Colonic mucosa (tissue), 4 donors: ENCODE results near the gene ZNF407. TPM values are rescaled to one million over a fixed set of nuclear protein-coding genes. Genes with fewer than 3 reads are reported as not detected.

ENCODE experiments used
- DNase-seq: peaks from one replicate; pipeline ENCODE4 v3.0.0-alpha.2; 2020
- H3K27ac ChIP-seq: fragments of 200-600 bp; one replicate; pipeline ENCODE4 v1.8.0; 2021
- H3K27me3 ChIP-seq: fragments of 200-600 bp; one replicate; pipeline ENCODE4 v1.8.0; 2021
- H3K36me3 ChIP-seq: fragments of 200-600 bp; one replicate; pipeline ENCODE4 v1.8.0; 2021
- H3K4me1 ChIP-seq: fragments of 200-600 bp; one replicate; pipeline ENCODE4 v1.8.0; 2021; ENCODE audit warnings: mild to moderate bottlenecking
- H3K4me3 ChIP-seq: fragments of 200-600 bp; one replicate; pipeline ENCODE4 v1.8.0; 2021
- H3K9ac ChIP-seq, 2 donors: one replicate each; pipeline ENCODE4 v1.7.0; 2013; ENCODE audit warnings: control low read depth in 2 of 2, low read depth in 2 of 2, low read length in 2 of 2
- H3K9me3 ChIP-seq: fragments of 200-600 bp; one replicate; pipeline ENCODE4 v1.8.0; 2021
- intact Hi-C: fragments of 100-400 bp; cut with DNase I; formaldehyde crosslinking; loops from one replicate; pipeline ENCODE4 v1.14.1; 2022
- total RNA-seq, 2 donors: library from RNA; stranded (reverse); fragmentation: NEBNext Ultra II Directional in 1 of 2; extraction: Animal tissue kit (Norgen Biotek cat#: 25700) in 1 of 2; gene quantifications; one replicate each; pipeline ENCODE4 v1.2.1, GENCODE V29; 2021
- TF ChIP-seq, protein P1 (sequence below): fragments of 200-600 bp; IDR thresholded peaks from one replicate; pipeline ENCODE4 v1.8.0; 2022; ENCODE audit warnings: antibody characterized with exemption, mild to moderate bottlenecking
- donor health status: healthy.
- donor health status: DM: no; HTN: no; CAD: no.
- donor health status: DM: no; HTN: no; CAD: no.

The ZNF407 gene
- total RNA-seq, 2 donors from 2014 or later = 8.1 to 13.1 TPM

DNA sequence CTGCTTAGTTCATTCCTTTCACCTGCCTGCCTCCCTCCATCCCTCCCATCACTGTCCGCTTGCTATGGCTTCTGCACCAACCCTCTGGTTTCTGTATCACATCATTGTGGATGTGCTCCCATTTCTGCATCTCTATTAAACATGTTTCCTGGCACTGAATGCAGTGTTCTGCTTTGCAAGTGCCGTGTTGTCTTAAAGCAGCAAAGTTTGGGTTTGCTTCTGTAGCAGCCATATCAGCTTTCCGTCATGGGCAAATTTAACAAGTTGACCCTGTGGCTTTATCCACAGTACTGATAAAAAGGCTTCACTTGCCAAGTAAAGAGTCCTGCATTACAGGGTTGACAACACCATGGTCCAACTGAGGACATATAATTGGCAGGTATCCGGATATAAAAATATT, 445.8 kb downstream of the ZNF407 start:
- Histone ChIP-seq H3K4me1 (no peaks in the 10 kb centered on the region), H3K9ac (no peak overlapping the region), H3K36me3 (no peaks in the 10 kb centered on the region), H3K27me3 (no peaks in the 10 kb centered on the region), H3K9me3 (no peaks in the 10 kb centered on the region), H3K4me3 (no peak overlapping the region), H3K27ac (no peak overlapping the region)
- intact Hi-C loops = loop anchor here (10.0 kb wide), 1 partner anchor 149 kb away; no protein-coding TSS in a partner anchor
- no peak for DNase-seq
- TF ChIP-seq, protein P1, sequence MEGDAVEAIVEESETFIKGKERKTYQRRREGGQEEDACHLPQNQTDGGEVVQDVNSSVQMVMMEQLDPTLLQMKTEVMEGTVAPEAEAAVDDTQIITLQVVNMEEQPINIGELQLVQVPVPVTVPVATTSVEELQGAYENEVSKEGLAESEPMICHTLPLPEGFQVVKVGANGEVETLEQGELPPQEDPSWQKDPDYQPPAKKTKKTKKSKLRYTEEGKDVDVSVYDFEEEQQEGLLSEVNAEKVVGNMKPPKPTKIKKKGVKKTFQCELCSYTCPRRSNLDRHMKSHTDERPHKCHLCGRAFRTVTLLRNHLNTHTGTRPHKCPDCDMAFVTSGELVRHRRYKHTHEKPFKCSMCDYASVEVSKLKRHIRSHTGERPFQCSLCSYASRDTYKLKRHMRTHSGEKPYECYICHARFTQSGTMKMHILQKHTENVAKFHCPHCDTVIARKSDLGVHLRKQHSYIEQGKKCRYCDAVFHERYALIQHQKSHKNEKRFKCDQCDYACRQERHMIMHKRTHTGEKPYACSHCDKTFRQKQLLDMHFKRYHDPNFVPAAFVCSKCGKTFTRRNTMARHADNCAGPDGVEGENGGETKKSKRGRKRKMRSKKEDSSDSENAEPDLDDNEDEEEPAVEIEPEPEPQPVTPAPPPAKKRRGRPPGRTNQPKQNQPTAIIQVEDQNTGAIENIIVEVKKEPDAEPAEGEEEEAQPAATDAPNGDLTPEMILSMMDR = no peak

DNA sequence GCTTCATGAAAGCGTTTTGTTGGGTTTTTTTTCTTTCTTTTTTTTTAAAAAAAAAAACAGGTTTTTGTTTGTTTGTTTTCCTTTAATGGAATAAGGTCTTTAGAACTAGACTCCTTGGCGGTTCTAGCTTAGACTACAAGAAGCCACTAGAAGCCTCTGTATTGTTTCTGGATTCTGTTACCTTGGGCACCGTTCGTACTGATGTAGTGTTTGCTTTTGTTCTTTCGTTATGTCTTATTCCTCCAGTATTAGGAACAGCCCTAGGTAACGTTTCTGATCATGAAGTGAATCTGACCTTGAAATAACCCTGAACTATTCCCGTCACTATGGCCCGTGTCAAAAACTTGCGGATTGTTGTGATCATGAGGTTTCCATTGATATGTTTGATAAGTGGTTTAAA, 446.6 kb downstream of the ZNF407 start:
- no peak for DNase-seq
- intact Hi-C loops = loop anchor here (10.0 kb wide), 1 partner anchor 149 kb away; no protein-coding TSS in a partner anchor
- TF ChIP-seq, protein P1 = no peak
- Histone ChIP-seq H3K4me3 (no peak overlapping the region), H3K27me3 (no peaks in the 10 kb centered on the region), H3K4me1 (no peaks in the 10 kb centered on the region), H3K36me3 (no peaks in the 10 kb centered on the region), H3K9ac (no peak overlapping the region), H3K27ac (no peak overlapping the region), H3K9me3 (no peaks in the 10 kb centered on the region)

DNA sequence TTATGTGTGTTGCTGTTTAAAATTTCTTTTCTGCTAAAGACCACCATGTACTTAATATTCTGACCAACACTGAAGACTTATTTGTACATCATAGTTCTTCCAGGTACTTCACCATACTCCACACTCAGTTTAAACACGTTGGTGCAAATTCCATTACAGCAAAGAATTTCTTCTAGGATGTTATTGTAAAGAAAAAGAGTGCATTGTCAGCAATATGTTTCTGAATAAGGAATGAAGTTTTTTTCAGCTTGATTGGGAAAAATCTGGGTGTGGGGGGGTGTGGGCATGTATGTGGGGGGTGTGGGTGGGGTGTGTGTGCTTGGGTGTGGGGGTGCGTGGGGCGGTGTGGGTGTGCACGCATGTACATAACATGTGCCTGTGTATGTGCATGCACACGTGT, 447.1 kb downstream of the ZNF407 start:
- Histone ChIP-seq H3K27me3 (no peaks in the 10 kb centered on the region), H3K27ac (no peak overlapping the region), H3K36me3 (no peaks in the 10 kb centered on the region), H3K4me3 (no peak overlapping the region), H3K9ac (no peak overlapping the region), H3K9me3 (no peaks in the 10 kb centered on the region), H3K4me1 (no peaks in the 10 kb centered on the region)
- DNase-seq = no peak
- intact Hi-C loops = loop anchor here (10.0 kb wide), 1 partner anchor 150 kb away; no protein-coding TSS in a partner anchor
- TF ChIP-seq, protein P1 = no peak

DNA sequence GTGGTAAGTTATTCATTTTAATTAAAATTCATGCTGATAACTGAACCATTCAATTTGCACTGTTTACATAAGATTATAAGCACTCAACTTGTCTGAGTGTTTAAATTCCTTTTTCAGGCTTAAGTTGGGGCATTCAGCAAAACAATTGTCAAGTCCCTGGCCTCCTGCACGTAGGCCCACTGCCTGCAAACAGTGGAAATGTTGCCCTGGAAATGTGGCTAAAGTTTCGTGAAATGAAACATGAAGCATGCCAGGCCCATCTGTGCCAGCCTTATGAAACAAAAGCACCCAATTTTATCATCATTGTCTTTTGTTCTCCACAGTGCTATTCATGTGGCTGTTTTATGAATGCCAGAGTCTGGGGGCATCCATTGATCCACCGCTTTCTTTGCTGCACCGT, 447.6 kb downstream of the ZNF407 start:
- no peaks in the 10 kb centered on the region for H3K27me3 ChIP-seq
- no peaks in the 10 kb centered on the region for H3K36me3 ChIP-seq
- intact Hi-C loops = loop anchor here (10.0 kb wide), 1 partner anchor 150 kb away; no protein-coding TSS in a partner anchor
- H3K9me3 ChIP-seq = no peaks in the 10 kb centered on the region
- TF ChIP-seq, protein P1 = no peak
- DNase-seq = no peak
- H3K4me1 ChIP-seq = no peaks in the 10 kb centered on the region
- no peak overlapping the region for H3K4me3 ChIP-seq
- H3K9ac ChIP-seq = no peak overlapping the region
- no peak overlapping the region for H3K27ac ChIP-seq

DNA sequence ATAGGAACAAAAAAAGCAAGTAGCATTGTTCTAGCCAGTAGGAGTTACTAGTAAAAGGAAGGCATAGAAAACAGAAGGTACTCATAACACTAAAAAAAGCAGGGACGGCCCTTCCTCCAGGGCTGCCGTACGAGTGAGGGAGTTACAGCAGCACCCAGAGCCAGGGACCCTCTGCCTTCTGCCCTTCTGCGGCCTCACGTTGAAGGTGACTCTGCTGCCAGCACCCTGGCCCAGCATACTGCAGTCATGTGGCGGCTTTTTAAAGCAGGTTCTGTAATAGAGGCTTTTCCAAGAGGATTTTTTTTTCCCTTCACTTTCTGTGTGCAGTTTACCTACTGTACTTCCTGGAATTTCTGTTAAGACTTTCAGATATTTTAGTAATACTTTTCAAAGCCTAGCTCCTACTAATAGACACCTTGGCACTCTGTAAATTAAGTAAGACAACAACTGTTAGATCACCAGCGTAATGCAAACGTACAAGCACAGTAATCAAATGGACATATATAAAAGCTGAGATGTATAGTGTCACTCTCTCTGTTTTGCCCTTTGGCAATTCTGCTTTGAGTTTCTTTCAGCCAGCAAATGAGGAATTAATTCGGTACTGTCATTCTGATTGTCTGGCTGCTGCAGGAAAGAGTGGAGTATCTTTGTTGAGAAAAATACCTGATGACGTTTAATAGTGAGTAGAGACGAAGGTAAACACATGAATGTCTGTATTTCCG, 449.7 kb downstream of the ZNF407 start:
- H3K9me3 ChIP-seq = no peaks in the 10 kb centered on the region
- H3K27me3 ChIP-seq = no peaks in the 10 kb centered on the region
- TF ChIP-seq, protein P1 = no peak
- H3K4me3 ChIP-seq = no peak overlapping the region
- no peaks in the 10 kb centered on the region for H3K4me1 ChIP-seq
- no peak for DNase-seq
- no peak overlapping the region for H3K27ac ChIP-seq
- no peak overlapping the region for H3K9ac ChIP-seq
- intact Hi-C loops = loop anchor here (10.0 kb wide), 1 partner anchor 153 kb away; no protein-coding TSS in a partner anchor
- no peaks in the 10 kb centered on the region for H3K36me3 ChIP-seq
